Measurements from ENCODE around the gene PAF1. TPM values are rescaled to one million over a fixed set of nuclear protein-coding genes. Genes with fewer than 3 reads are reported as not detected.

The PAF1 gene
- total RNA-seq, 1 experiment from 2014 or later: 59.0 TPM

GRCh38 chr19:39347332-39348164 is 43.4 kb downstream of the PAF1 start:
- Histone ChIP-seq H3K4me3 (ENCODE audit: low read depth, low read length) (no peak overlapping the region), H3K4me1 (no peaks in the 10 kb centered on the region), H3K36me3 (ENCODE audit: control insufficient read depth, insufficient read depth, low read length) (peaks cover 2% of the 10 kb centered on the region), H3K27me3 (replicated peaks; ENCODE audit: control insufficient read depth, insufficient read depth, low read length) (no peaks in the 10 kb centered on the region), H3K9me3 (no peaks in the 10 kb centered on the region)
- intact Hi-C loops (cut with micrococcal nuclease; ENCODE audit: unreplicated experiment): no loop called here
- peaks cover 47% of the 10 kb centered on the region for H3K36me3 Mint-ChIP-seq (ENCODE audit: insufficient read depth, unreplicated experiment)
- no peaks in the 10 kb centered on the region for H3K27me3 Mint-ChIP-seq (ENCODE audit: insufficient read depth, unreplicated experiment)
- peaks cover 29% of the 10 kb centered on the region for H3K4me1 Mint-ChIP-seq (ENCODE audit: low read depth, unreplicated experiment)
- no peak overlapping the region for H3K27ac Mint-ChIP-seq (ENCODE audit: unreplicated experiment)
- H3K9me3 Mint-ChIP-seq (ENCODE audit: unreplicated experiment): no peaks in the 10 kb centered on the region
- H3K4me3 Mint-ChIP-seq (ENCODE audit: unreplicated experiment): no peak overlapping the region
- CTCF ChIA-PET: no interaction called here
- DNase-seq: no peak
- POLR2A ChIA-PET: no interaction called here
- BruUV-seq (replicated peaks): no TSS peak
- TF ChIP-seq, protein P1, sequence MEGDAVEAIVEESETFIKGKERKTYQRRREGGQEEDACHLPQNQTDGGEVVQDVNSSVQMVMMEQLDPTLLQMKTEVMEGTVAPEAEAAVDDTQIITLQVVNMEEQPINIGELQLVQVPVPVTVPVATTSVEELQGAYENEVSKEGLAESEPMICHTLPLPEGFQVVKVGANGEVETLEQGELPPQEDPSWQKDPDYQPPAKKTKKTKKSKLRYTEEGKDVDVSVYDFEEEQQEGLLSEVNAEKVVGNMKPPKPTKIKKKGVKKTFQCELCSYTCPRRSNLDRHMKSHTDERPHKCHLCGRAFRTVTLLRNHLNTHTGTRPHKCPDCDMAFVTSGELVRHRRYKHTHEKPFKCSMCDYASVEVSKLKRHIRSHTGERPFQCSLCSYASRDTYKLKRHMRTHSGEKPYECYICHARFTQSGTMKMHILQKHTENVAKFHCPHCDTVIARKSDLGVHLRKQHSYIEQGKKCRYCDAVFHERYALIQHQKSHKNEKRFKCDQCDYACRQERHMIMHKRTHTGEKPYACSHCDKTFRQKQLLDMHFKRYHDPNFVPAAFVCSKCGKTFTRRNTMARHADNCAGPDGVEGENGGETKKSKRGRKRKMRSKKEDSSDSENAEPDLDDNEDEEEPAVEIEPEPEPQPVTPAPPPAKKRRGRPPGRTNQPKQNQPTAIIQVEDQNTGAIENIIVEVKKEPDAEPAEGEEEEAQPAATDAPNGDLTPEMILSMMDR (IDR thresholded peaks at IDR 0.05; ENCODE audit: insufficient read depth in 1 of 2, low read depth in 1 of 2, low read length in 1 of 2, severe bottlenecking in 1 of 2, unreplicated experiment in 1 of 2): no peak

- Mint-ChIP-seq H3K27ac (ENCODE audit: unreplicated experiment) (no peak overlapping the region), H3K36me3 (ENCODE audit: insufficient read depth, unreplicated experiment) (peaks cover 42% of the 10 kb centered on the region), H3K27me3 (ENCODE audit: insufficient read depth, unreplicated experiment) (no peaks in the 10 kb centered on the region), H3K9me3 (ENCODE audit: unreplicated experiment) (no peaks in the 10 kb centered on the region), H3K4me3 (ENCODE audit: unreplicated experiment) (no peak overlapping the region), H3K4me1 (ENCODE audit: low read depth, unreplicated experiment) (peaks cover 36% of the 10 kb centered on the region)
- POLR2A ChIA-PET: interaction anchor here (0.7 kb wide), 1 partner anchor 90 kb away, joined by 12 read pairs; the partner anchor contains the start of gene RPS16
- H3K36me3 ChIP-seq (ENCODE audit: control insufficient read depth, insufficient read depth, low read length): no peaks in the 10 kb centered on the region; the same call in 1 of the 2 replicates
- BruUV-seq (replicated peaks): no TSS peak
- DNase-seq: no peak
- H3K4me1 ChIP-seq: peaks cover under 1% of the 10 kb centered on the region
- CTCF ChIA-PET: no interaction called here
- intact Hi-C loops (cut with micrococcal nuclease; ENCODE audit: unreplicated experiment): no loop called here
- H3K27me3 ChIP-seq (replicated peaks; ENCODE audit: control insufficient read depth, insufficient read depth, low read length): no peaks in the 10 kb centered on the region
- H3K4me3 ChIP-seq (ENCODE audit: low read depth, low read length): no peak overlapping the region
- TF ChIP-seq, protein P1 (IDR thresholded peaks at IDR 0.05; ENCODE audit: insufficient read depth in 1 of 2, low read depth in 1 of 2, low read length in 1 of 2, severe bottlenecking in 1 of 2, unreplicated experiment in 1 of 2): no peak
- no peaks in the 10 kb centered on the region for H3K9me3 ChIP-seq
Observed at GRCh38 chr19:39345956-39346355, 45.0 kb downstream of the PAF1 start.

- Mint-ChIP-seq H3K27me3 (ENCODE audit: insufficient read depth, unreplicated experiment) (no peaks in the 10 kb centered on the region), H3K4me3 (ENCODE audit: unreplicated experiment) (peak overlapping the region; percentile 87), H3K27ac (ENCODE audit: unreplicated experiment) (peak overlapping the region; percentile 86), H3K9me3 (ENCODE audit: unreplicated experiment) (no peaks in the 10 kb centered on the region), H3K4me1 (ENCODE audit: low read depth, unreplicated experiment) (peaks cover 47% of the 10 kb centered on the region), H3K36me3 (ENCODE audit: insufficient read depth, unreplicated experiment) (peaks cover 26% of the 10 kb centered on the region)
- intact Hi-C loops (cut with micrococcal nuclease; ENCODE audit: unreplicated experiment): loop anchor here (5.0 kb wide), 1 partner anchor 50 kb away; the partner anchor contains the start of genes MED29 and PAF1
- BruUV-seq (replicated peaks): no TSS peak
- ChIA-PET POLR2A (interaction anchor here (0.6 to 1.4 kb wide), 10 partner anchors 32 to 725 kb away, joined by 3 to 22 read pairs (median 5); partner anchors contain the start of genes MED29, PAF1 and RPS16), CTCF (interaction anchor here (0.5 to 1.4 kb wide), 21 partner anchors 10 to 367 kb away, joined by 3 to 7 read pairs (median 4); partner anchors contain the start of genes MED29, PAF1, RPS16 and SUPT5H)
- H3K36me3 ChIP-seq (ENCODE audit: control insufficient read depth, insufficient read depth, low read length): no peaks in the 10 kb centered on the region
- H3K4me3 ChIP-seq (ENCODE audit: low read depth, low read length): peak overlapping the region; percentile 71
- DNase-seq: peak in 1 of 2 experiments; percentile 23
- H3K4me1 ChIP-seq: peaks cover 7% of the 10 kb centered on the region
- no peaks in the 10 kb centered on the region for H3K27me3 ChIP-seq (replicated peaks; ENCODE audit: control insufficient read depth, insufficient read depth, low read length)
- TF ChIP-seq, protein P1 (IDR thresholded peaks at IDR 0.05; ENCODE audit: insufficient read depth in 1 of 2, low read depth in 1 of 2, low read length in 1 of 2, severe bottlenecking in 1 of 2, unreplicated experiment in 1 of 2): no peak
- H3K9me3 ChIP-seq: no peaks in the 10 kb centered on the region
Observed at GRCh38 chr19:39342647-39343305, 48.1 kb downstream of the PAF1 start.
